Fibroblast of skin of abdomen (primary cell): Measurements from ENCODE around the gene GNL2.
A peak's percentile ranks its signal among the peaks of the same experiment; 100 is the strongest.
"Not testable (repeated sequence)": the region's sequence is repeated elsewhere in the genome, so short reads cannot be mapped to it uniquely, and the experiment has no call there.

ENCODE experiments used
- DNase-seq: peaks from one replicate; pipeline ENCODE4 v3.0.0-alpha.2; 2013

The GNL2 gene

DNA sequence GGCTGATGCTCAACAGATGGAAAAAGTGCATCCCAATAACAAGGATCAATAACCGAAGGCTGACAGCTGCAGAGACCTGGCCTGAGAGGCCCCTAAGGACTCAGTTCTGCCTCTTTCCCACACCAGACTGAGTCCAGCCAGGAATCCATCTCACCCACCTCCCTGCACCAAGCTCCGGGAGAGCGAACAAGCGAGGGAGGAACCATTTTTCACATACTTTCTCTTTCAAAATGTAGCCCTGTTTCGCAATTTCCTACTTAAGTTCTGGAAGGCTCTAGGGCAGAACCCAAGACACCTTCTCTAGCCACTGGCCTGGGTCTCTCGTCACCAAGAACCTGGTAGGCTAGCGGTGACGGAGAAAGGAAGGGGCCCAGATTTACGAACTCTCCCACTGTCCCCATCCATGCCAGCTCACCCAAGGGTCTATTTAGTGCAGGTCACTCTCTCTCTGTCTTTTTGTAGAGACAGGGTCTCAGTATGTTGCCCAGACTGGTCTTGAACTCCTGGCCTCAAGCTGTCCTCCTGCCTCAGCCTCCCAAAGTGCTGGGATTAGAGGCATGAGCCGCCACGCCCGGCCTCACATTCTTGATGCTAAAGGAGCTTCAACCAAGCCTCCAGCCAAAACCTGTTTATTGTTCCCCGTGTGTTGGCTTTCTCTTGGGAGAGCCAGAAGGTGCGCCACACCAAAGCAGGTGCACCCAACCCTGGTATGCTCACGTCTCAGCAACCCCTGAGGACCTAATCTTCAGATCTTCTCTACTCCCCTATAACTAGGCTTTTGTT, 10.9 kb upstream of the GNL2 start:
- peak; percentile 16 for DNase-seq

DNA sequence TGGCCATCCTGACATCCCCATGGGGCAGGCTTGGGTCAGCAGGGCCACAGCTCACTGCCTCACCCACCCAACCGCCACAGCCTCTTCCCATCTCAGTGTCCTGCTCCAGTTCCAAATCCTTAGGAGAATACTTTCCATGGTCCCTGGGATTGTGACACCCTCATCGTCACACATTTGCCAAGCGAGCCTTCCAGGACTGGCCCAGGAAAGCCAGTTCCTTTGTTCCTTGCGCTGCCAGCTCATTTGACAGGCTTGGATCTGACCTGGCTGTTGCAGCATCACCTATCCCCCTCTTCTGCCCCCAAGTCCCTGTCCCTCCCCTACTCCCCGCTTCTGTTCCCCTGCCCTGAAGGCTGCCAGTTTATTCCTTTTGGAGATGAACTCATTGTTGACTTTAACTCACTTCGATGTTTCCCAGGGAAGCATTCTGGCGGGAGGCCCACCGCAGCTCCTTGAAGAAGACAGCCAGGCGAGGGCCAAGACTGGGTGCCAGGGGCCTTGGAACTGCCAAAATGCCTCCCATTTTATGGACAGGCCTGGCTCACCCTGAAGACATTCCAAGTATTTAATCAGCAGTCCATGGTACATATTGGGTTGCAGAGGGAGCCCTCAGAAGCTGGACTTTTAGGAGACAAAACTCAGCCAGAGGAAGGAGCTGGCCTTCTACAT, 10.2 kb upstream of the GNL2 start:
- DNase-seq = no peak

DNA sequence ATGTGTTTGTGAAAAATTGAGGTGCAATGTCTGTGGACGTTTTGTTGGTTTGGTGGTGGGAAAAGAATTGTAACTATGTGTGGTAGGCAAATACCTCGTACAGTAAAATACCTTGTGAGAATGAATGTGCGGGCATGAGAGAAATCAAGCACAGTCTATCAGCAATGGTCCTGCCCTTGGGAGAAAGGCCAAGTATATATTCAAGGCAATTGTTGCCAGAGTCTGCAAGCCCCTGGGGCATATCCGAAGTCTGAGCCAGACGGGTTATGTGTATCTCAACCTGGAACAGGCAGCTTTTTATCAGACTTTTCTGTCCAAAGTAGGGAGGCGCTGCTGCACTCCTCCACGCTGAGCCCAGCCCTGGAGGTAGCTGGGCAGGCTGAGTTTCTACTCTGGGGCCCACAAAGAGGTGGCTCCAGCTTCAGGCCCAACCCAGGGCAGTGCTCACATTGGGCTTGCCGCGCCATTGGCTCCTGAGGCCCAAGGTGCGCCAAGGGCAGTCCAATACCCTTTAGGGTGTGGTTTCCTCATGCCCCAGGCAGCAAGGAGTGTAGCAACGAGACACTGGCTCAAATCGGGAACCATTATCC, 9.4 kb upstream of the GNL2 start:
- DNase-seq = no peak

DNA sequence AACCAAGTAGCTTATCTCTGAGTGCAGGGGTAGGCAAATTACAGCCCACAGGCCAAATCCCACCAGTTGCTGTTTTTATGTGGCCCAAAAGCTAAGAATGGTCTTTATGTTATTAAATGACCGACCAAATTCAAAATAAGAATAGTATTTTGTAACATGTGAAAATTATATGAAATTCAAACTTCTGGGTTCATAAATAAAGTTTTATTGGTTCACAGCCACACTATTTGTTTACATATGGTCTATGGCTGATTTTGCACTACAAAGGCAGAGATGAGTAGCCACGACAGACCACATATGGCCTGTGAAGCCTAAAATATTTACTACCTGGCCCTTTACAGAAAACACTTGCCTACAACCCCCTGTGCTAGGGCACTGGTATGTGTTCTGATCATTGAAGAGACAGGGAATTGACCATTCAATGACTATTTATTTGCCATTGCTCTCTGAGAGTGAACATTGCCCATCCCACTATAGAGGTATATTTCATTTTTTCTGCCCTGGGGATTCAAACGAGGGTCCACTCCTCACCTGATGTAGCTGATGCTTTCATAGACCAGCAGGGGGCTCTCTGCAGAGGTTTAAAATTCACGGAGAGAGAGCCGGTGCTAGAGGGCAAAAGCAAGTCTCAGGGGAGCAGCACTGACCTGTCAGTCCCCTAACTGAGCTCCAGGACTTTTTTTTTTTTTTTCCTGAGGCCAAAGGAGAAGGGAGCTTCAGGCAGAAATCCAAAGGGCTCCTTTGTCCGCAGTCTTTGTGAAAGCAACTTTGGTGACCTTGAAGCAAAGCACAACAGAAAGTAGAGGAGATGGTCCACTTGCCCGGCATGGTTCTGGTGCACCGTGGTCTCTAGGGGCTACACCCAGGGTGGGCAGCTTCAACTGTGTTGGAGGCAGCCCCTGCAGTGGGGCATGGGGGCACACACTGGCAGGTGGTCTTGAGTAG, 7.3 kb upstream of the GNL2 start:
- no peak for DNase-seq

DNA sequence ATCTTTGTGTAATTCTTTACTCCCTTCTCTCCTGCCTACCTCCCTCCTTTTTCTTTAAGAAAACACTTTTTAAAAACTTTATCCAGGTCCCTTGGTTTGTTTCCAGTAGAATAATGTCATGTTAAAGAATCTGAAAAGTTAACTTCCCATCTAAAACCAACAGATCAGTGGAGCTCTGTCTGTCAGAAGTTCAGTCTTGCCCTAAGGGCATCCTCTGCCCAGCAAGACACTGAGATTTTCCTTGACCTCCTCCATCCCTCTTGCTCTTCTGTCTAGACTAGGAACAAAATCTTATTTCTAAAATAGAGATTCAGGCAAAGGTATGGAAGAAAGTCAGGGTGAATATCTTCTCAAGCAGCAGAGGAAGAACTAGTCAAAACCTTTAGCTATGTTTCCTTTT, 5.7 kb upstream of the GNL2 start:
- no peak for DNase-seq

DNA sequence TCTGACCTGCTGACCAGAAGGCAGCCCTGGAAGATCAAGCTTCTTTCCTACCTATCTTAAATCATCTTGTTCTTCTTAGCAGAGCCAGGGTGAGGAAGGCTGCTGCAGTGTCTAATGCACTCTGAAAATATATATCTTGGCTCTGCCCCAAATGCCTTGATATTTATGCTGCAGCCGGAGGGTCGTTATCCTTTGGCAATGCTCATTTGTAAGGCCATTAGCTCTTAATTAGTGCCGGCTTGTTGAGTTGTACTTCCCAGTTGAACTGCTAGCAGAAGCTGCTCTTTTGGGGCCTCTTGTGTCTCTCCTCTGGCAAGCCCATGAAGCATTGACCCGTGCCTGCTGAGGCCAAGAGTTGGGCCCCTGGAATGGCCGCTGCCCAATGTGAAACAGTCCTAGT, 4.2 kb upstream of the GNL2 start:
- DNase-seq = no peak

DNA sequence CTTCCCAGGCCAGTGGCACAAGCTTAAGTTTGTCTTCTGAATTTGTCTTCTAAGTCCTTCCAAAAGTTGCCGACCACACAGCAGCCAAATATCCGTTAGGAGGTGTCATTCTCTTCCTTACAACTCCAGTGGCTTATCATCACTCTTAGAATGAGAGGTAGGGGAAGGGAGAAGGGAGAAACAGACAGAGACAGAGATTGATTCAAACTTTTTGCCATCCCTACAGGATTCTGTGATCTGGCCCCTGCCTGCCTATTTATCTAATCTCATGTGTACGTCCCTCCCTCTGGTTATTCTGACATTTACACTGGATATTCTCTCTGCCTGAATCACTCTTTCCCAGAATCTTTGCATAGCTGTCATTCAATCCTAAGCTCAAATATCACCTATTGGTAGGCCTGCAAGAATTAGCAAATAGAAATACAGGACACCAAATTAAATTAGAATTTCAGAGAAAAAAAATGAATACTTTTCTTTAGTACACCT, 488 bp upstream of the GNL2 start:
- DNase-seq = no peak

DNA sequence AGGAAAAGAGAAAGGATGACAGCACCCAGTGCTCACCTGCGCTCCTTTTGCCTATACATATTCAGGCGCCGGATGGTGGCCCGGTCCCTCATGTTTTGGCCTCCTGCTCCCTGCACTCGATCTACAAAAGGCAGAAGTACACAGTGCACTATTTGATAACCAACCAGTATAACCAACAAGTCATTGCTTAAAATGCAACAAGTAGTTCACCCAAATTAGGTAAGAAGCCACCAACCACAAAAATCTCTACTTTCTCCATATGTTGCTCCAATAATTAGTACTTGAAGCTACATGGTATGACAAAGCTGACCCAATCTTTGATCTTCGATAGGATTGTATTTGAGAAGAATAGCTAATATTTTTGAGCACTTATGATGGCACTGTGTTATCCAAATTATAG, 2.0 kb downstream of the GNL2 start:
- DNase-seq = no peak

DNA sequence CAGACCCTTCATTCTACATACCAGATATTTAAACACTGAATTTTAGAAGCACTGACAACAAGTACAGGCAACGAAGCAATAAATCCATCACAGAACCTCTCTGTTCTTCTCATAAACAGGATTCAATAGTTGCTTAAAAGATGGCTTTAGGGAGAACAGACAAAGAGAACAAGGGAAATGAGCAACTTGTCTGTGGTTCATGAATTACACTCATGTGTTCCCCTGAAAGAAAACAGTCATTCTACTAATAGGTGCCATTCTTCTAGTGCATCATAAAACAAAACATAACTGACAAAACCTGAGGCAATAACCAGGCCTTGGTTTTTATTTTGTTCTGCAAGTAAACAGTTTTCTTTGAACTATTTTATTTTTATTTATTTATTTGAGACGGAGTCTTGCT, 6.8 kb downstream of the GNL2 start:
- no peak for DNase-seq

DNA sequence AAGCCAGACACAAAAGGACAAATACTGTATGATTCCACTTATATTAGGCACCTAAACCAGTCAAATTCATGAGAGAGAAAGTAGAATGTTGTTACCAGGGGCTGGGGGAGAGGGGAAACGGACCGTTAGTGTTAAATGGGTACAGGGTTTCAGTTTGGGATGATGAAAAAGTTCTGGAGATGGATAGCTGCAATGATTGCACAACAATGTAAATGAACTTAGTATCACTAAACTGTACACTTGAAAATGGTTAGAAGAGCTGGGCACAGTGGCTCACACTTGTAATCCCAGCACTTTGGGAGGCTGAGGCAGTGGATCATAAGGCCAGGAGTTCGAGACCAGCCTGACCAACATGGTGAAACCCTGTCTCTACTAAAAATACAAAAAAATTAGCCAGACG, 11.2 kb downstream of the GNL2 start:
- not testable (repeated sequence) for DNase-seq

DNA sequence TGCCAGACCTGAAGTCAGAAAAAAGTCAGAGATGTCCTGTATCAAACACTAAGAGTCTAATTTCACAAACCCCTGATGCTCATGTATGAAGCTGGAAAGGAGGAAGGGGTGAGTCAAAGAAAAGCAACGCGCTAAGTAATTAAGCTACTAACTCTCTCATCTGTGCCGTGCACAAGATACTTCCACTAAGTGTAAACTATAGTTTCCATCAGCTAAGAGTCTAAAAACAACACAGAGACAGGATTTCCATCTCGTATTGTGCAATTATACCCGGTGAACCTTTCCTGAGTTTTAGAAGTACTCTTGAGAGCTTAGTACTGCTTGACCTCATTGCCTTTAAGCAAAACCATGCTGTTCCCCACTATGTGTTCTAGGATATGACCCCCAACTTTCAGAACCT, 20.0 kb downstream of the GNL2 start:
- DNase-seq = peak; percentile 28

DNA sequence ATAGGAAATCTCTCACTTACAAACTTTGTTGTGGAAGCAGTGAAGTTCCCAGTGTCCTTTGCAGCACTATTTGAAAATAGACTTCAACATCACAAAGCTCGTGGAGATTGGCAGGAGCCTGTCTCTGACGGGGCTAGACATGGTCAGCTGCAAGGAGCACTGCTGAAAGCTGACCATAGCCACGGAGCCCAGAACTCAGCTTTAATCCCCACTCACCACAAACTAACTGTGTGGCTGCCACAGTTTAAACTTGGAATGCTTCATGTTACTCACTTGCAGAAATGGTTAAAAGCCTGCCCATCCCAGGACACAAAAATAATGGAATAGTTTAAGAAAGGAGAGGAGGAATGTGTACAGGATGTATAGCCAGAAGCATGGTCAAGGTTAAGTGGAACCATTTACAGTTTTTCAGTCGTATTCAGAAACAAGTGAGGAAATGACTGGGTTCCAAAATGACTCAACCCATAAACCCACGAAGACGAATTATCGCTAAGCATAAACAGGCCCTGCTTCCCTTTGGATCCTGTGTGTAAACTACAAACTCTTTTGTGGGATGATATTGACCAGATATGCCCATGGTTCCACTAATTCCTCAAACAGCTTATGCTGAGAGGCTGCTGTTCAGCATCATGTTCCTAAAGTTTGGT, 20.8 kb downstream of the GNL2 start:
- peak; percentile 89 for DNase-seq

DNA sequence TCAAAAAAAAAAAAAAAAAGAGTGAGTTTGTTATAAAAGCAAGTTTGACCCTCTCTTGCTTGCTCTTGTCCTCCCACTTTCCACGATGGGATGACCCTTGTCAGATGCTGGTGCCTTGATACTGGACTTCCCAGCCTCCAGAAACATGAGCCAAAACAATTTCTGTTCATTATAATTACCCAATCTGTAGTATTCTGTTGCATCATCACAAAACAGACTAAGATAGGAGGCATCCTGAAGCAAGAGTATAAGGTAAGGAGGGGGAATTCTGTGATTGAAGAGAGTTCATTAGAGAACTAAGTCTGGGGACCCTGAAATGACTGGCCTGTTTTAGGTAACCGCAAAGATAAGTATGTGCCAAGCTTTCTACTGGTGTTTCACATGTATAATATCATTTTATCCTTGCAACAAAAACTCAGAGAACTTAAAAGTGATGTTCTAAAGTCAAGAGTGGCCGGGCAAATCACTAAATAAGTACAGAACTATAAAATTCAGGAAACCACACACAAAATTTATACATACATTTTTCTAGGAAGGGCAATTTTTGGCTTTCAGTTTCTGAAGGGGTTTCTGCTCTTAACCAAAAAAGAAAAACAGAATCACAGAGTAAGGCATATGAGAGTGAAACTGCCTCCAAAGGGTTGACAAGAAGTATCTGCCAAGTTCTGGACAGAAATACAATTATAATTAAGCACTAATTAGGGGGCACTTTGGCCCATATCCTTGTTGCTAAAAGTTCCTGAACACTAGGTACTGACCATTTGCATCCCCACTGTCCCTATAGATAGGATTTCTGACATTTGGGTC, 25.0 kb downstream of the GNL2 start:
- DNase-seq = no peak

DNA sequence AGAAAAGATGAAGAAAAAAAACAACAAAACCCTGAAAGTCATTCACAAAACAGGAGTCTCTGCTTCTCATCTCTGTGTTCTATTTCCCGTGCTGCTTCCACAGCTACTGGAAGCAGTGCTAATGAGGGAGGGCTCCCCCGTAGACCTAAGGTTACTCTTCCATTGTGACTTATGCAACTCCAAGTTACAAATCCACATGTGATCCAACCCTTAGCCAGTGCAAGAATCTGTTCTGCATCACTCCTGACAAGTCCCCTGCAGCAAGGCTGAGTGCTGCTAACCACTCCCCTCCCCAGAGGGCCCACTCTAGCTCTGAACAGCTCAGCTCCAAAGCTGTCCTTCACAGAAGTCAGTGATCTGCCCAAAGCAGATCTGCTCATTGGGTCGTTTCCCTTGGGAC, 28.7 kb downstream of the GNL2 start:
- DNase-seq = no peak

DNA sequence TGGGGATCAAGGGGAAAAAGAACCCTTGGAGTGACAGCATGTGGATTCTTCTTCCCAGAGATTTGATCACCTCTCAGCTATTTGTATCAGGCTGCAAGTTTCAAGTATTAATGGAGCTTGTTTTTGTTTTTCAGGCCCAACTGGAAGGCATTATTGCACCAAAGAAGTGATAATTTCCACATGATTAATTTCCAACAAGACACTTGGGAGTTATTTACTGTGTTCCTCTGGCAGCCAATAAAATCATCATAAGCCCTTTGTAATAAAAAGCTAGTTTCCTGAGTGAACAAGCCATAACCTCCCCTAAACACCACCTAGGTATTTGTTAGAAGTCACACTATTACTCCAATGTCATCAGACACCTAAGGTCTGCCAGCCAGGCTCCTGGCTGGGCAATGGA, 30.8 kb downstream of the GNL2 start:
- no peak for DNase-seq

DNA sequence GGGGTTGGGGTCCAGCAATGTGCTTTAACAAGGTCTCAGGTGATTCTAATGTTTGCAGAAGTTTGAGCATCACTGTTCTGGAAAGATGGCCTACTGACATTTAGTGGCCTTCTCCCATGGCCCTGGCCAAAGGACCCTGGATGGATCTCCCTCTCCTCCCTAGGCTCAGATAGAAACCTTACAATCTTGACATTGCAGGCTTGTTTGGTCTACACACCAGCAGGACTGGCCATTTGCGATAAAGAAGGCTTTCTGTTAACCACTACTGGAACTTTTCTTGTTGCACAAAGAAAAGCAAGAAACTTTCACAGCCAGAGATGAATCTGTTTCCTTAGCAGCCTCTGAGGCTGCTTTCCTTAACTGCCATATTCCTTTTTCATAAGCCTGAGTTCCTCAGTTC, 32.8 kb downstream of the GNL2 start:
- no peak for DNase-seq

DNA sequence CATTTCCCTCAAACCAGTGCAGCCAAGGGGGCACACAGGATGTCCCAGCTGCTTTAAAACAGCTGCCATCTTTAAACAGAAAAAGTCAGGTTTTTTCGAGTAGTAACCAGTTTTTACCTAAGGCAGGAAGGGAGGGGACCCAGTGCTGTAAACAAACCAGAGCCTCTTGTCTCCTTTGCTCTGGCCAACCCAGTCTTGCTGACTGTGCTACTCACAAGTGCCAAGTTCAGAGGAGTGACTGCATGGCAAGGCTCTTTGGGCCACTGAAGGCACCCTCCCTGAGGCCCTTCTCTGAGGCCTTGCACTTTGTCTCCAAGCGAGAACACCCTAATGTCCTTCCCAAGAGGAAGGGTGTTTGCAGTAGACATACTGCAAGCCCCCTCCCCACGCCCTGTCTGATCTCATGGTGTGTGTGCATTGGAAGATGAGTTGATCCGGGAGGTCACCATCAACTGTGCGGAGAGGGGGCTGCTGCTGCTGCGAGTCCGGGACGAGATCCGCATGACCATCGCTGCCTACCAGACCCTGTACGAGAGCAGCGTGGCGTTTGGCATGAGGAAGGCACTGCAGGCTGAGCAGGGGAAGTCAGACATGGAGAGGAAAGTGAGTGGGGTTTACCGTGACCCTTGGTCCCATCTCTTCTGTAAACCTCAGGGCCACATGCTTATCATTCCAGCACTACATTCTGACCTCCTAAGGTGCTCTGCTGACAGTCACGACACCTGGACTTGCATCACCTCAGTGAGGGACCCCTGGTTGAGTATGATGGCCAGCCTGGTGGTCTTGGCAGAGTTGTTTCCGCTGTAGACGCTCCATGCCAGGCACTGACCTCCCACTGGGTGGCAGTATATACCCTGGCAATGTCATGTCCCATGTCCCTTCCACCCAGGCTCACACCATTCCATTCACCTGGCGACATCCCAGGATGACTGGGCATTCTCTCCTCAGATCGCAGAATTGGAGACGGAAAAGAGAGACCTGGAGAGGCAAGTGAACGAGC, 34.3 kb downstream of the GNL2 start:
- DNase-seq = peak; percentile 46

DNA sequence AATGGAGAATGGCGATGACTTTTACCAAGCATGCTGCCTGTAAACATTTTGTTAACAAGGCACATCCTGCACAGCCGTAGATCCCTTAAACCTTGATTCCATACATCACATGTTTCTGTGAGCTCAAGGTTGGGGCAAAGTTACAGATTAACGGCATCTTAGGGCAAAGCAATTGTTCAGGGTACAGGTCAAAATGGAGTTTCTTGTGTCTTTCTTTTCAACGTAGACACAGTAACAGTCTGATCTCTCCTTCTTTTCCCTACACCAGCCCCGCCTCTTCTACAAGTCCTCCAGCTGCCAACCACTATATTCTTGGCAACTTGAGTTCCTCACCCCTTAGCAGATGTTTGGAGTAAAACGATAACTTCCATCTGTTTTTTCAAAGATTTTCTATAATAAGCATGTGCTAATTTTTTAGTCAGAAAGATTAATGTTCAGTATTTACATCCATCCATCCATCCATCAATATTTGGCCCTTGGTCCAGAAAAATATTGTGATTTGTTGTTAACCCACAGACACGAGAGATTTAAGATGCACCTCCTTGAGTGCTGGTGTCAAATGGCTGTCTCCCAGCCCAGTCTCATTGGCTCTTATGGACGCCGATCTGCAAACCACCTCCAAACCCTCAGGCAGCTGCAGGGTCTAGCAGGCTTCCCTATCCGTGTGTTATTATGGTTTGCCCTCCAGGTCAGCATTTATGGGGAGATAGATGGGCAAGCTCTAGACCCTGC, 35.2 kb downstream of the GNL2 start:
- no peak for DNase-seq

DNA sequence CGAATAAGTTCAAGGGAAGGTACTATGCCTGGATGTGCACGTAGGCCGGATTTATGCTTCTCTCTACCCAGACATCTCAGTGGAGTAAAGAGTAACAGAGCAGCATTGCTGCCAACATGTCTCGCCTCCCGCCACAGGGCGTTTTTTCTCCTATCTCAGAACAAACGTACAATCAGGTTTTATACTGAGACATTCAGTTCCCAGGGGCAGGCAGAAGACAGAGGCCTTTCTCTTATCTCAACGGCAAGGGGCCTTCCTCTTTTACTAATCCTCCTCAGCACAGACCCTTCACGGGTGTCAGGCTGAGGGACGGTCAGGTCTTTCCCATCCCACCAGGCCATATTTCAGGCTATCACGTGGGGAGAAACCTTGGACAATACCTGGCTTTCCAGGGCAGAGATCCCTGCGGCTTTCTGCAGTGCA, 35.8 kb downstream of the GNL2 start:
- DNase-seq = not testable (repeated sequence)
